Endothelial cell (in vitro differentiated cells): ENCODE data around the gene PLIN1. TPM values are rescaled to one million over a fixed set of nuclear protein-coding genes. Genes with fewer than 3 reads are reported as not detected.

Source experiments
- DNase-seq: peaks from one replicate; pipeline ENCODE4 v3.0.0; 2021; ENCODE audit warnings: low spot score
- H3K27ac Mint-ChIP-seq: one replicate; pipeline ENCODE4 v1.8.0; 2021; ENCODE audit warnings: mixed read lengths, inconsistent platforms; ENCODE audit not compliant: unreplicated experiment
- H3K27me3 Mint-ChIP-seq: one replicate; pipeline ENCODE4 v1.8.0; 2021; ENCODE audit warnings: mild to moderate bottlenecking, moderate library complexity, mixed read lengths, inconsistent platforms; ENCODE audit not compliant: unreplicated experiment
- H3K36me3 Mint-ChIP-seq: one replicate; pipeline ENCODE4 v1.8.0; 2021; ENCODE audit warnings: mild to moderate bottlenecking, low read depth, mixed read lengths, inconsistent platforms; ENCODE audit not compliant: unreplicated experiment
- H3K4me1 Mint-ChIP-seq: one replicate; pipeline ENCODE4 v1.8.0; 2021; ENCODE audit warnings: mild to moderate bottlenecking, mixed read lengths, inconsistent platforms; ENCODE audit not compliant: unreplicated experiment
- H3K4me3 Mint-ChIP-seq: one replicate; pipeline ENCODE4 v1.8.0; 2021; ENCODE audit warnings: mild to moderate bottlenecking, mixed read lengths, inconsistent platforms; ENCODE audit not compliant: unreplicated experiment
- H3K9me3 Mint-ChIP-seq: one replicate; pipeline ENCODE4 v1.8.0; 2021; ENCODE audit warnings: mixed read lengths, inconsistent platforms; ENCODE audit not compliant: unreplicated experiment
- CTCF ChIP-seq: fragments of 200-600 bp; sonication (generic); IDR thresholded peaks from one replicate; pipeline ENCODE4 v1.5.0; 2021; ENCODE audit warnings: antibody characterized with exemption; ENCODE audit not compliant: unreplicated experiment
- total RNA-seq: library from RNA; stranded (reverse); fragmentation: NEBNext Ultra II Directional; extraction: Animal tissue kit (Norgen Biotek cat#: 25700); gene quantifications from one replicate; pipeline ENCODE4 v1.2.1, GENCODE V29; 2021; ENCODE audit not compliant: unreplicated experiment

PLIN1 gene
- total RNA-seq, 1 donor from 2014 or later, result 0.64 TPM

- peak; percentile 66 for DNase-seq
- Mint-ChIP-seq H3K27ac (no peak overlapping the region), H3K4me1 (peaks cover 5% of the 10 kb centered on the region), H3K4me3 (no peak overlapping the region), H3K9me3 (no peaks in the 10 kb centered on the region), H3K27me3 (peaks cover 10% of the 10 kb centered on the region), H3K36me3 (no peaks in the 10 kb centered on the region)
- TF ChIP-seq CTCF, result no peak
Measured at GRCh38 chr15:89665449-89666181, 13.6 kb downstream of the PLIN1 start.

GRCh38 chr15:89664441-89665350, 14.5 kb downstream of the PLIN1 start:
- Mint-ChIP-seq H3K27ac (peak overlapping the region; percentile 26), H3K27me3 (peaks cover 8% of the 10 kb centered on the region), H3K4me1 (peaks cover 5% of the 10 kb centered on the region), H3K36me3 (no peaks in the 10 kb centered on the region), H3K4me3 (peak overlapping the region; percentile 86), H3K9me3 (no peaks in the 10 kb centered on the region)
- no peak for DNase-seq
- TF ChIP-seq CTCF, result no peak

GRCh38 chr15:89662893-89663626, 16.1 kb downstream of the PLIN1 start:
- H3K27ac Mint-ChIP-seq, result no peak overlapping the region
- no peaks in the 10 kb centered on the region for H3K36me3 Mint-ChIP-seq
- peaks cover 8% of the 10 kb centered on the region for H3K27me3 Mint-ChIP-seq
- peaks cover 5% of the 10 kb centered on the region for H3K4me1 Mint-ChIP-seq
- peak; percentile 32 for DNase-seq
- H3K4me3 Mint-ChIP-seq, result no peak overlapping the region
- no peaks in the 10 kb centered on the region for H3K9me3 Mint-ChIP-seq
- no peak for TF ChIP-seq CTCF

GRCh38 chr15:89660556-89660955, 18.6 kb downstream of the PLIN1 start:
- no peaks in the 10 kb centered on the region for H3K9me3 Mint-ChIP-seq
- no peaks in the 10 kb centered on the region for H3K36me3 Mint-ChIP-seq
- no peak overlapping the region for H3K27ac Mint-ChIP-seq
- peaks cover 9% of the 10 kb centered on the region for H3K4me1 Mint-ChIP-seq
- TF ChIP-seq CTCF, result no peak
- H3K27me3 Mint-ChIP-seq, result peaks cover 11% of the 10 kb centered on the region
- H3K4me3 Mint-ChIP-seq, result no peak overlapping the region
- no peak for DNase-seq
